Thyroid gland (tissue), 4 donors: ENCODE data around the gene MACC1.

Source experiments
- POLR2A ChIP-seq, 2 donors: fragments of 450-650 bp; IDR thresholded peaks; one replicate each; pipeline ENCODE4 v1.6.1; 2017; ENCODE audit warnings: antibody characterized with exemption in 2 of 2, mild to moderate bottlenecking in 2 of 2, moderate library complexity in 1 of 2
- TF ChIP-seq, protein P1 (sequence below), 6 experiments: fragments of 200-600 bp in 3 of 6; fragments of 450-650 bp in 3 of 6; sonication (generic) in 3 of 6; IDR thresholded peaks; one replicate each; pipeline ENCODE4 v1.5.1; 2016 to 2019; ENCODE audit warnings: antibody characterized with exemption in 6 of 6, mild to moderate bottlenecking in 2 of 6, inconsistent platforms in 1 of 6, moderate library complexity in 1 of 6

DNA sequence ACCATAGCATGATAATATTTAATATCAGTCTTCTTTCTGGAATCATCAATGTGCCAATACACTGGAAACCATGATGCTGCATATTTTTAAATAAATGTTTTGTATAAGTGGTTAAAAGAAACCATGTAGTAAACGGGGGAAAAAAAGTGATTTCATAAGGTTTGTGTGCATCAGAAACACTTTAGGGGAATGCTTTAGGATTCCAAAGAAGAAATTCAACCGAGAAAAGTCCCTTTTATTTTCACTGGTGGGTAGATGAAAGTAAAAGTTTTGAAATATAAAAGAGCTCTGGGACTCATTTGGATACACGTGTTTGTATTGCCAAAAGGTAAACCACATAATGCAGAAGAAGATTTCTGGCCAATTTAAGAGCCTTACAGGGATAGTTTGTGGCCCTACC lies 11.9 kb upstream of the MACC1 start:
- TF ChIP-seq, protein P1, sequence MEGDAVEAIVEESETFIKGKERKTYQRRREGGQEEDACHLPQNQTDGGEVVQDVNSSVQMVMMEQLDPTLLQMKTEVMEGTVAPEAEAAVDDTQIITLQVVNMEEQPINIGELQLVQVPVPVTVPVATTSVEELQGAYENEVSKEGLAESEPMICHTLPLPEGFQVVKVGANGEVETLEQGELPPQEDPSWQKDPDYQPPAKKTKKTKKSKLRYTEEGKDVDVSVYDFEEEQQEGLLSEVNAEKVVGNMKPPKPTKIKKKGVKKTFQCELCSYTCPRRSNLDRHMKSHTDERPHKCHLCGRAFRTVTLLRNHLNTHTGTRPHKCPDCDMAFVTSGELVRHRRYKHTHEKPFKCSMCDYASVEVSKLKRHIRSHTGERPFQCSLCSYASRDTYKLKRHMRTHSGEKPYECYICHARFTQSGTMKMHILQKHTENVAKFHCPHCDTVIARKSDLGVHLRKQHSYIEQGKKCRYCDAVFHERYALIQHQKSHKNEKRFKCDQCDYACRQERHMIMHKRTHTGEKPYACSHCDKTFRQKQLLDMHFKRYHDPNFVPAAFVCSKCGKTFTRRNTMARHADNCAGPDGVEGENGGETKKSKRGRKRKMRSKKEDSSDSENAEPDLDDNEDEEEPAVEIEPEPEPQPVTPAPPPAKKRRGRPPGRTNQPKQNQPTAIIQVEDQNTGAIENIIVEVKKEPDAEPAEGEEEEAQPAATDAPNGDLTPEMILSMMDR (IDR thresholded peaks at IDR 0.05) = no peak
- no peak for TF ChIP-seq POLR2A (IDR thresholded peaks at IDR 0.05)
